Endothelial cell of umbilical vein (primary cell): Measurements from ENCODE around the gene ALDH1A3.

Experiments
- CTCF ChIP-seq, 2 donors: IDR thresholded peaks; 1 replicate in 1 of 2; 2 replicates in 1 of 2; pipeline ENCODE4 v1.5.1; 2011; ENCODE audit warnings: low read length in 2 of 2, mild to moderate bottlenecking in 2 of 2, moderate library complexity in 2 of 2, control low read depth in 1 of 2, inconsistent platforms in 1 of 2, low read depth in 1 of 2; ENCODE audit not compliant: insufficient read depth in 1 of 2; ENCODE audit errors: extremely low read depth in 1 of 2
- EZH2 ChIP-seq: IDR thresholded peaks from 2 replicates; pipeline ENCODE4 v1.6.1; 2012; ENCODE audit warnings: borderline replicate concordance, low read depth, mild to moderate bottlenecking, moderate library complexity, low read length, inconsistent platforms; ENCODE audit not compliant: severe bottlenecking
- MAX ChIP-seq: IDR thresholded peaks from 2 replicates; pipeline ENCODE4 v1.6.1; 2011; ENCODE audit not compliant: insufficient read depth, insufficient read length
- POLR2A ChIP-seq: IDR thresholded peaks from 2 replicates; pipeline ENCODE4 v1.6.1; 2012; ENCODE audit warnings: low read depth, mild to moderate bottlenecking, control low read depth, low read length
- POLR2AphosphoS5 ChIP-seq: IDR thresholded peaks from 2 replicates; pipeline ENCODE4 v1.6.1; 2012; ENCODE audit warnings: low read depth, mild to moderate bottlenecking, control low read depth, low read length, moderate library complexity; ENCODE audit not compliant: insufficient read depth

GRCh38 chr15:100835636-100836035, 44.0 kb upstream of the ALDH1A3 start:
- no peak for TF ChIP-seq CTCF (IDR thresholded peaks at IDR 0.05; ENCODE audit: extremely low read depth in 1 of 2, insufficient read depth in 1 of 2, low read depth in 1 of 2, low read length in 2 of 2)
- no peak for TF ChIP-seq POLR2A
- no peak for TF ChIP-seq POLR2AphosphoS5
- no peak for TF ChIP-seq MAX
- no peak for TF ChIP-seq EZH2
